ENCODE results near the gene PRKCZ. TPM values are rescaled to one million over a fixed set of nuclear protein-coding genes. Genes with fewer than 3 reads are reported as not detected.

Gene PRKCZ
- total RNA-seq, 1 experiment from 2014 or later = 1.9 TPM

DNA sequence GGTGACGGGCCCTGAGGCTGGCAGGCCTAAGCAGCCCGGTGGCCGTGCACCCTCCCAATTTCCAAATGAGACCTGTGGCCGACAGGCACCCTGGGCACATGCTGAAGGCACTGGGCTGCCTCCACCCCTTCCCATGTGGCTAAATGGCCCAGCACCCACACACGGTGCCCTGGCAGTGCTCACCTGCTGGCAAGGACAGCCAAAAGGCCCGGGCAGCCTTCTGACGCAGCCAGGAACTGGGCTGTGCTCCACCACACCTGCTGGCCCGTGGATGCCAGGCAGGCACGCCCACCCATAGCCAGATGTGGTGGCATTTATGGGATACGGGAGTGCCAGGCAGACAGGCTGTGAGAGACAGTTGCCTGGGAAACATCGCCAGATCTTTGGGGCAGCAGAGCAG, 148.4 kb downstream of the PRKCZ start:
- Histone ChIP-seq H3K27me3 (replicated peaks; ENCODE audit: insufficient read depth, low read depth, low read length, poor library complexity) (no peaks in the 10 kb centered on the region), H3K27ac (ENCODE audit: low read depth, low read length, poor library complexity, severe bottlenecking) (peak overlapping the region; percentile 74), H3K36me3 (ENCODE audit: insufficient read depth, low read length, poor library complexity, severe bottlenecking) (no peaks in the 10 kb centered on the region), H3K4me3 (ENCODE audit: low read depth, low read length, poor library complexity, severe bottlenecking) (no peak overlapping the region), H3K4me1 (ENCODE audit: insufficient read depth, low read length, poor library complexity, severe bottlenecking) (peaks cover 16% of the 10 kb centered on the region), H3K9me3 (ENCODE audit: low read depth, low read length, poor library complexity, severe bottlenecking) (no peaks in the 10 kb centered on the region)
- intact Hi-C loops (cut with micrococcal nuclease; ENCODE audit: unreplicated experiment) = loop anchor here (5.0 to 10.0 kb wide), 2 partner anchors 116 to 349 kb away; no protein-coding TSS in a partner anchor
- TF ChIP-seq, protein P1, sequence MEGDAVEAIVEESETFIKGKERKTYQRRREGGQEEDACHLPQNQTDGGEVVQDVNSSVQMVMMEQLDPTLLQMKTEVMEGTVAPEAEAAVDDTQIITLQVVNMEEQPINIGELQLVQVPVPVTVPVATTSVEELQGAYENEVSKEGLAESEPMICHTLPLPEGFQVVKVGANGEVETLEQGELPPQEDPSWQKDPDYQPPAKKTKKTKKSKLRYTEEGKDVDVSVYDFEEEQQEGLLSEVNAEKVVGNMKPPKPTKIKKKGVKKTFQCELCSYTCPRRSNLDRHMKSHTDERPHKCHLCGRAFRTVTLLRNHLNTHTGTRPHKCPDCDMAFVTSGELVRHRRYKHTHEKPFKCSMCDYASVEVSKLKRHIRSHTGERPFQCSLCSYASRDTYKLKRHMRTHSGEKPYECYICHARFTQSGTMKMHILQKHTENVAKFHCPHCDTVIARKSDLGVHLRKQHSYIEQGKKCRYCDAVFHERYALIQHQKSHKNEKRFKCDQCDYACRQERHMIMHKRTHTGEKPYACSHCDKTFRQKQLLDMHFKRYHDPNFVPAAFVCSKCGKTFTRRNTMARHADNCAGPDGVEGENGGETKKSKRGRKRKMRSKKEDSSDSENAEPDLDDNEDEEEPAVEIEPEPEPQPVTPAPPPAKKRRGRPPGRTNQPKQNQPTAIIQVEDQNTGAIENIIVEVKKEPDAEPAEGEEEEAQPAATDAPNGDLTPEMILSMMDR (conservative IDR thresholded peaks at IDR 0.05; ENCODE audit: low read depth, low read length) = no peak
- no peak for TF ChIP-seq EZH2 (IDR thresholded peaks at IDR 0.05; ENCODE audit: borderline replicate concordance, low read depth, low read length, poor library complexity, severe bottlenecking)
- DNase-seq (ENCODE audit: low spot score) = no peak
- ChIA-PET POLR2A (ENCODE audit: low non-redundant PET) (no interaction called here), CTCF (interaction anchor here (0.9 to 1.9 kb wide), 3 partner anchors 14 to 183 kb away, joined by 3 to 29 read pairs (median 3); no protein-coding TSS in a partner anchor)
- no TSS peak for BruUV-seq (replicated peaks)

DNA sequence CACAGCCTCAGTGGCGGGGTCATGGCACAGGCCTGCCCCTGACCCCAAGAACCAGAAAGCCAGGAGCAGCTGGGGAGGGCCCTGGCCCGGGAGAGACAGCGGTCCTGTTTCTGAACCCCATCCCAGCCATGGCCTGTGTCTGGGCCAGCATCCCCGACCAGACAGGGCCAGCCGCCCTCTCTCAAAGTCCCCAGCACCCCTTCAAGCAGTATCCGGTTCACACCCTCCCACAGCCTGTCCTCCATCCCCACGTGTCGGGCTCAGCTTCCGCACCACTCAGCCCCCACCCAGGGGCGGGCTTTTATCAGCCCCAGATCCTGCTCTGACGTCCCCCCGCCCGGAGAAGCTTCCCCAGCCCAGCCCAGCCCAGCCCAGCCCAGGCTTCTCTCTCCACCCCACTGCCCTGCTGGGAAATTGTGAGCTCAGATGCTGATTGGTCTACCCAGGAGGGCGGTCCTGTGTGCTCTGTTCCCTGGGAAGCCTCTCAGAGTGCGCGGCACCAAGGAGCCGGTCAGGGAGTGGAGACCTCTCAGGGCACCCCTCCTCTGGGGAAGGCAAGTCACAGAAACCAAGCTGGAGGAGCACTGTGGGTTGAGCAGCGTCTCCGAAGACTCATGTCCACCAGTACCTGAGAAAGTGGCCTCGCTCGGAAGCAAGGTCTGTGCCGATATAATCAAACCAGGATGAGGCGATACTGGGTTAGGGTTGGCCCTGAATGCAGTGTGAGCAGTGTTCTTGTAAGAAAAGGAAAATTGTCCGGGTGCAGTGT, 149.0 kb downstream of the PRKCZ start:
- BruUV-seq (replicated peaks) = no TSS peak
- TF ChIP-seq EZH2 (IDR thresholded peaks at IDR 0.05; ENCODE audit: borderline replicate concordance, low read depth, low read length, poor library complexity, severe bottlenecking) = no peak
- TF ChIP-seq, protein P1 (conservative IDR thresholded peaks at IDR 0.05; ENCODE audit: low read depth, low read length) = peak; percentile 29; the same call in 1 of the 2 replicates
- Histone ChIP-seq H3K9me3 (ENCODE audit: low read depth, low read length, poor library complexity, severe bottlenecking) (no peaks in the 10 kb centered on the region), H3K27me3 (replicated peaks; ENCODE audit: insufficient read depth, low read depth, low read length, poor library complexity) (no peaks in the 10 kb centered on the region), H3K36me3 (ENCODE audit: insufficient read depth, low read length, poor library complexity, severe bottlenecking) (no peaks in the 10 kb centered on the region), H3K4me3 (ENCODE audit: low read depth, low read length, poor library complexity, severe bottlenecking) (peak overlapping the region; percentile 51), H3K4me1 (ENCODE audit: insufficient read depth, low read length, poor library complexity, severe bottlenecking) (peaks cover 15% of the 10 kb centered on the region), H3K27ac (ENCODE audit: low read depth, low read length, poor library complexity, severe bottlenecking) (peak overlapping the region; percentile 74)
- intact Hi-C loops (cut with micrococcal nuclease; ENCODE audit: unreplicated experiment) = loop anchor here (5.0 to 10.0 kb wide), 2 partner anchors 116 to 348 kb away; no protein-coding TSS in a partner anchor
- ChIA-PET CTCF (interaction anchor here (0.6 to 1.9 kb wide), 5 partner anchors 13 to 1254 kb away, joined by 3 to 29 read pairs (median 3); no protein-coding TSS in a partner anchor), POLR2A (ENCODE audit: low non-redundant PET) (interaction anchor here (0.6 kb wide), 2 partner anchors 25 to 155 kb away, joined by 9 to 10 read pairs; no protein-coding TSS in a partner anchor)
- DNase-seq (ENCODE audit: low spot score) = peak; percentile 93

DNA sequence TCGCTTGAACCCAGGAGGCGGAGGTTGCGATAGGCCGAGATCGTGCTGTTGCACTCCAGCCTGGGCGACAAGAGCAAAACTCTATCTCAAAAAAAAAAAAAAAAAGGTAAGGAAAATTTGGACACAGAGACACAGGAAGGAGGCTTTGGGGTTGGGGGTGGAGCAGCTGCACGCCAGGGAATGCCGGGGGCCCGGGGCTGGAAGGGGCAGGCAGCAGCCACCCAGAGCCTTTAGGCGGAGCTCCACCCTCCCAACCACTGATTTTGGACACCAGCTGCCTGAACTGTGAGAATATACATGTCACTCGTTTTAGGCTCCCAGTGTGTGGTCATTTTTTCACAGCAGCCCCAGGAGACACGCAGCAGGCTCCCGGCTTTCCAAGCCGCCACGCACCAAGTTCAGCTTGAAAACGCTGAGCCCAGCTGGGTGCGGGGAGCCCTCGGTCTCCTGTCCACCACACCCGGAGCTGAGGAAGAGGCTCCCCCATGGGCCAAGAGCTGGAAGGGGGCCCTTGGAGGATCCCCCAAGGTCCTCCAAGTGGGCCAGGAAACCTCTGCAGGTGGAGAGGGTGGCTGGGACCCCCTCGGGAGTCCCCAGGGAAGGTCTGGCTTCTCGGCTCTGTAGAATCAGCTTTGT, 150.2 kb downstream of the PRKCZ start:
- Histone ChIP-seq H3K36me3 (ENCODE audit: insufficient read depth, low read length, poor library complexity, severe bottlenecking) (no peaks in the 10 kb centered on the region), H3K4me3 (ENCODE audit: low read depth, low read length, poor library complexity, severe bottlenecking) (no peak overlapping the region), H3K27me3 (replicated peaks; ENCODE audit: insufficient read depth, low read depth, low read length, poor library complexity) (no peaks in the 10 kb centered on the region), H3K4me1 (ENCODE audit: insufficient read depth, low read length, poor library complexity, severe bottlenecking) (peaks cover 16% of the 10 kb centered on the region), H3K27ac (ENCODE audit: low read depth, low read length, poor library complexity, severe bottlenecking) (peak overlapping the region; percentile 16), H3K9me3 (ENCODE audit: low read depth, low read length, poor library complexity, severe bottlenecking) (no peaks in the 10 kb centered on the region)
- POLR2A ChIA-PET (ENCODE audit: low non-redundant PET) = no interaction called here
- CTCF ChIA-PET = interaction anchor here (1.9 kb wide), 1 partner anchor 181 kb away, joined by 29 read pairs; no protein-coding TSS in a partner anchor
- intact Hi-C loops (cut with micrococcal nuclease; ENCODE audit: unreplicated experiment) = no loop called here
- no peak for DNase-seq (ENCODE audit: low spot score)
- no peak for TF ChIP-seq EZH2 (IDR thresholded peaks at IDR 0.05; ENCODE audit: borderline replicate concordance, low read depth, low read length, poor library complexity, severe bottlenecking)
- TF ChIP-seq, protein P1 (conservative IDR thresholded peaks at IDR 0.05; ENCODE audit: low read depth, low read length) = no peak
- BruUV-seq (replicated peaks) = no TSS peak
